HEK293 (cell line): Measurements from ENCODE around the gene INTS13.

Experiments
- REPIN1 ChIP-seq: fragments of 450-650 bp; formaldehyde crosslinking; IDR thresholded peaks from 2 replicates; pipeline ENCODE4 v1.5.1; 2017; ENCODE audit warnings: missing biosample characterization, missing genetic modification characterization, low read depth
- ZNF140 ChIP-seq: fragments of 450-650 bp; formaldehyde crosslinking; IDR thresholded peaks from 2 replicates; pipeline ENCODE4 v1.5.1; 2016; ENCODE audit warnings: missing biosample characterization, missing genetic modification characterization
- ZNF473 ChIP-seq: fragments of 450-650 bp; formaldehyde crosslinking; IDR thresholded peaks from 2 replicates; pipeline ENCODE4 v1.5.1; 2017; ENCODE audit warnings: missing biosample characterization, missing genetic modification characterization
- ZNF837 ChIP-seq: fragments of 450-650 bp; formaldehyde crosslinking; IDR thresholded peaks from 2 replicates; pipeline ENCODE4 v1.5.1; 2016; ENCODE audit warnings: missing biosample characterization, missing genetic modification characterization

GRCh38 chr12:26855337-26855736 lies 82.4 kb downstream of the INTS13 start:
- TF ChIP-seq ZNF473 (tag by site-specific recombination) = no peak
- TF ChIP-seq REPIN1 (tag by site-specific recombination) = no peak
- TF ChIP-seq ZNF837 (tag by site-specific recombination) = no peak
- TF ChIP-seq ZNF140 (tag by site-specific recombination) = no peak
